Caco-2 (cell line): ENCODE data around the gene TWIST2. TPM values are rescaled to one million over a fixed set of nuclear protein-coding genes. Genes with fewer than 3 reads are reported as not detected.

Experiments
- BruUV-seq: library from RNA; stranded (reverse); fragments of 400-500 nt; replicated peaks from 2 replicates; lab custom pipeline; 2021; lab: Mats Ljungman, UMichigan
- CTCF ChIA-PET: fragments of 300-600 bp; sonication (Branson Sonifier 250); formaldehyde crosslinking; loops from one replicate; lab custom pipeline; 2022; ENCODE audit warnings: antibody characterized with exemption; lab: Charles Lee
- POLR2A ChIA-PET: fragments of 300-600 bp; sonication (Branson Sonifier 250); formaldehyde crosslinking; loops from one replicate; lab custom pipeline; 2022; ENCODE audit warnings: antibody characterized with exemption; lab: Charles Lee
- DNase-seq, 2 experiments: peaks; one replicate each; pipeline versions ENCODE4 v3.0.0 to v3.0.0-alpha.2; 2020 to 2022
- H3K27me3 ChIP-seq: replicated peaks from 2 replicates; pipeline ENCODE4 v1.6.0; 2011; ENCODE audit warnings: low read length; ENCODE audit not compliant: control insufficient read depth, insufficient read depth
- H3K36me3 ChIP-seq: 2 replicates; pipeline ENCODE4 v1.5.1; 2011; ENCODE audit warnings: low read length; ENCODE audit not compliant: control insufficient read depth, insufficient read depth
- H3K4me1 ChIP-seq: fragments of 250-450 bp; sonication (Bioruptor Pico); 2 replicates; pipeline ENCODE4 v1.5.1; 2020; ENCODE audit warnings: mild to moderate bottlenecking
- H3K4me3 ChIP-seq: 2 replicates; pipeline ENCODE4 v1.5.1; 2011; ENCODE audit warnings: low read depth, mild to moderate bottlenecking, control low read depth, low read length
- H3K9me3 ChIP-seq: fragments of 250-450 bp; sonication (Bioruptor Pico); 2 replicates; pipeline ENCODE4 v1.5.1; 2020; ENCODE audit warnings: mild to moderate bottlenecking, moderate library complexity
- H3K27ac Mint-ChIP-seq: one replicate; pipeline ENCODE4 v1.8.0; 2022; ENCODE audit warnings: mixed read lengths; ENCODE audit not compliant: unreplicated experiment
- H3K27me3 Mint-ChIP-seq: one replicate; pipeline ENCODE4 v1.8.0; 2022; ENCODE audit warnings: mixed read lengths; ENCODE audit not compliant: insufficient read depth, unreplicated experiment
- H3K36me3 Mint-ChIP-seq: one replicate; pipeline ENCODE4 v1.8.0; 2022; ENCODE audit warnings: mild to moderate bottlenecking, mixed read lengths; ENCODE audit not compliant: insufficient read depth, unreplicated experiment
- H3K4me1 Mint-ChIP-seq: one replicate; pipeline ENCODE4 v1.8.0; 2022; ENCODE audit warnings: low read depth, mixed read lengths; ENCODE audit not compliant: unreplicated experiment
- H3K4me3 Mint-ChIP-seq: one replicate; pipeline ENCODE4 v1.8.0; 2022; ENCODE audit warnings: mild to moderate bottlenecking, moderate library complexity, mixed read lengths; ENCODE audit not compliant: unreplicated experiment
- H3K9me3 Mint-ChIP-seq: one replicate; pipeline ENCODE4 v1.8.0; 2022; ENCODE audit warnings: mixed read lengths; ENCODE audit not compliant: unreplicated experiment
- CTCF ChIP-seq, 2 experiments: fragments of 200-600 bp in 1 of 2; IDR thresholded peaks; 1 replicate in 1 of 2; 2 replicates in 1 of 2; pipeline versions ENCODE4 v1.5.1 to v1.8.0; 2011 to 2022; ENCODE audit warnings: antibody characterized with exemption in 1 of 2, control low read depth in 1 of 2, inconsistent platforms in 1 of 2, low read depth in 1 of 2, low read length in 1 of 2, mild to moderate bottlenecking in 1 of 2, moderate library complexity in 1 of 2; ENCODE audit not compliant: insufficient read depth in 1 of 2, severe bottlenecking in 1 of 2, unreplicated experiment in 1 of 2
- intact Hi-C: fragments of 100-400 bp; cut with micrococcal nuclease; formaldehyde crosslinking; loops from one replicate; pipeline ENCODE4 v1.10.0; 2022; ENCODE audit not compliant: unreplicated experiment
- total RNA-seq: library from RNA; stranded (reverse); gene quantifications from 2 replicates; pipeline ENCODE4 v1.2.3, GENCODE V29; 2022

TWIST2 gene
- total RNA-seq, 1 experiment from 2014 or later = not detected

GRCh38 chr2:238868067-238868524 lies 20.2 kb downstream of the TWIST2 start:
- intact Hi-C loops = no loop called here
- ChIA-PET CTCF (no interaction called here), POLR2A (no interaction called here)
- H3K4me3 ChIP-seq = no peak overlapping the region
- no TSS peak for BruUV-seq
- H3K4me3 Mint-ChIP-seq = no peak overlapping the region
- H3K27me3 ChIP-seq = no peaks in the 10 kb centered on the region
- no peak for TF ChIP-seq CTCF (IDR thresholded peaks at IDR 0.05; ENCODE audit: insufficient read depth in 1 of 2, low read depth in 1 of 2, low read length in 1 of 2, severe bottlenecking in 1 of 2, unreplicated experiment in 1 of 2)
- H3K9me3 Mint-ChIP-seq = no peaks in the 10 kb centered on the region
- H3K4me1 Mint-ChIP-seq = peaks cover 4% of the 10 kb centered on the region
- peaks cover 21% of the 10 kb centered on the region for H3K4me1 ChIP-seq
- H3K36me3 Mint-ChIP-seq = peaks cover 5% of the 10 kb centered on the region
- no peaks in the 10 kb centered on the region for H3K9me3 ChIP-seq
- H3K36me3 ChIP-seq = no peaks in the 10 kb centered on the region
- H3K27me3 Mint-ChIP-seq = no peaks in the 10 kb centered on the region
- no peak overlapping the region for H3K27ac Mint-ChIP-seq
- no peak for DNase-seq

GRCh38 chr2:238868616-238869292 lies 20.9 kb downstream of the TWIST2 start:
- peaks cover 15% of the 10 kb centered on the region for H3K4me1 ChIP-seq
- H3K27me3 ChIP-seq = no peaks in the 10 kb centered on the region
- Mint-ChIP-seq H3K9me3 (no peaks in the 10 kb centered on the region), H3K4me1 (peaks cover 4% of the 10 kb centered on the region), H3K4me3 (no peak overlapping the region), H3K36me3 (peaks cover 5% of the 10 kb centered on the region), H3K27ac (no peak overlapping the region), H3K27me3 (no peaks in the 10 kb centered on the region)
- no TSS peak for BruUV-seq
- no peak for DNase-seq
- ChIA-PET CTCF (no interaction called here), POLR2A (no interaction called here)
- no peaks in the 10 kb centered on the region for H3K36me3 ChIP-seq
- intact Hi-C loops = no loop called here
- H3K9me3 ChIP-seq = no peaks in the 10 kb centered on the region
- H3K4me3 ChIP-seq = no peak overlapping the region
- no peak for TF ChIP-seq CTCF (IDR thresholded peaks at IDR 0.05; ENCODE audit: insufficient read depth in 1 of 2, low read depth in 1 of 2, low read length in 1 of 2, severe bottlenecking in 1 of 2, unreplicated experiment in 1 of 2)

GRCh38 chr2:238869293-238870124 lies 21.6 kb downstream of the TWIST2 start:
- no peak overlapping the region for H3K27ac Mint-ChIP-seq
- H3K36me3 ChIP-seq = no peaks in the 10 kb centered on the region
- H3K4me1 ChIP-seq = peaks cover 7% of the 10 kb centered on the region
- H3K4me3 Mint-ChIP-seq = no peak overlapping the region
- intact Hi-C loops = no loop called here
- no peaks in the 10 kb centered on the region for H3K9me3 ChIP-seq
- peaks cover 5% of the 10 kb centered on the region for H3K36me3 Mint-ChIP-seq
- H3K27me3 Mint-ChIP-seq = no peaks in the 10 kb centered on the region
- H3K4me1 Mint-ChIP-seq = no peaks in the 10 kb centered on the region
- no peak for TF ChIP-seq CTCF (IDR thresholded peaks at IDR 0.05; ENCODE audit: insufficient read depth in 1 of 2, low read depth in 1 of 2, low read length in 1 of 2, severe bottlenecking in 1 of 2, unreplicated experiment in 1 of 2)
- no peak overlapping the region for H3K4me3 ChIP-seq
- H3K27me3 ChIP-seq = no peaks in the 10 kb centered on the region
- ChIA-PET POLR2A (no interaction called here), CTCF (no interaction called here)
- DNase-seq = no peak
- BruUV-seq = no TSS peak
- no peaks in the 10 kb centered on the region for H3K9me3 Mint-ChIP-seq
